AG09319 (cell line): ENCODE data around the gene EPS8L1.
"Not testable (repeated sequence)": the region's sequence is repeated elsewhere in the genome, so short reads cannot be mapped to it uniquely, and the experiment has no call there.

Experiments used
- DNase-seq: peaks from one replicate; pipeline ENCODE4 v3.0.0-alpha.2; 2010; ENCODE audit warnings: low read depth; ENCODE audit errors: extremely low read depth
- CTCF ChIP-seq: IDR thresholded peaks from 2 replicates; pipeline ENCODE4 v1.5.1; 2011; ENCODE audit warnings: low read depth, mild to moderate bottlenecking, inconsistent platforms, low read length, moderate library complexity

The EPS8L1 gene

GRCh38 chr19:55075371-55075998 is at the start of gene EPS8L1:
Gene EPS8L1 (plus strand): TSS chr19:55075869. CDS start chr19:55076445, 576 bp downstream.
- no peak for DNase-seq
- TF ChIP-seq CTCF, result no peak

DNA sequence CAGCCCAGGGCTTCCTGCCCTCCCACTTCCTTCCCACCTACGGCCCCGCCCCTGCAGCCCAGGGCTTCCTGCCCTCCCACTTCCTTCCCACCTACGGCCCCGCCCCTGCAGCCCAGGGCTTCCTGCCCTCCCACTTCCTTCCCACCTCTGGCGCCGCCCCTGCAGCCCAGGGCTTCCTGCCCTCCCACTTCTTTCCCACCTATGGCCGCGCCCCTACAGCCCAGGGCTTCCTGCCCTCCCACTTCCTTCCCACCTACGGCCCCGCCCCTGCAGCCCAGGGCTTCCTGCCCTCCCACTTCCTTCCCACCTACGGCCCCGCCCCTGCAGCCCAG is 48.6 kb upstream of the EPS8L1 start:
- not testable (repeated sequence) for DNase-seq

GRCh38 chr19:55027472-55028337 is 48.0 kb upstream of the EPS8L1 start:
- no peak for TF ChIP-seq CTCF
- no peak for DNase-seq

- no peak for TF ChIP-seq CTCF
- no peak for DNase-seq
Observed at GRCh38 chr19:55028757-55029156, 46.9 kb upstream of the EPS8L1 start.

DNA sequence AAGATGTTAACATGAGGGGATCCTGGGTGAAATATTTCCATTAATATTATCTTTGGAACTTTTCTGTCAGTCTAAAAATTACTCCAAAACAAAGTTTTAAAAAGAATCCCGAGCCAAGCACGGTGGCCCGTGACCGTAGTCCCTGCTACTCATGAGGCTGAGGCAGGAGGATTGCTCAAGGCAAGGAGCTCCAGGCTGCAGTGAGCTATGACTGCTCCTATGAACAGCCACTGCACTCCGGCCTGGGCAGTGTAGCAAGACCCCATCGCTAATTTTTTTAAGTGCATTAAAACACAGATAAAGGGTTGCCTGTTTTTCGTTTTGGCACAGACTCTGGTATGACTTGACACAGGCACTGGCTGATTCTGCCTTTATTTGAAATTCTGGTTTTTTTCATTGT is 44.5 kb upstream of the EPS8L1 start:
- TF ChIP-seq CTCF, result no peak
- DNase-seq, result no peak

GRCh38 chr19:55032170-55032800 is 43.4 kb upstream of the EPS8L1 start:
- no peak for TF ChIP-seq CTCF
- DNase-seq, result no peak

DNA sequence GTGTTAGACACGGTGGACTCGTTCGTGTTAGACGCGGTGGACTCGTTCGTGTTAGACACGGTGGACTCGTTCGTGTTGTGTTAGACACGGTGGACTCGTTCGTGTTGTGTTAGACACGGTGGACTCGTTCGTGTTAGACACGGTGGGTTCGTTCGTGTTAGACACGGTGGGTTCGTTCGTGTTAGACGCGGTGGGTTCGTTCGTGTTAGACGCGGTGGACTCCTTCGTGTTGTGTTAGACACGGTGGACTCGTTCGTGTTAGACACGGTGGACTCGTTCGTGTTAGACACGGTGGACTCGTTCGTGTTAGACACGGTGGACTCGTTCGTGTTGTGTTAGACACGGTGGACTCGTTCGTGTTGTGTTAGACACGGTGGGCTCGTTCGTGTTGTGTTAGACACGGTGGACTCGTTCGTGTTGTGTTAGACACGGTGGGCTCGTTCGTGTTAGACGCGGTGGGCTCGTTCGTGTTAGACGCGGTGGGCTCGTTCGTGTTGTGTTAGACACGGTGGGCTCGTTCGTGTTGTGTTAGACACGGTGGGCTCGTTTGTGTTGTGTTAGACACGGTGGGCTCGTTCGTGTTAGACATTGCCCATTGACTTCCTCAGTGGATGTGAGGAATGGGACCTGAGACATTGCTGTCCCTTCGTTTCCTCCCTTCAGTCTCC is 42.6 kb upstream of the EPS8L1 start:
- not testable (repeated sequence) for DNase-seq

DNA sequence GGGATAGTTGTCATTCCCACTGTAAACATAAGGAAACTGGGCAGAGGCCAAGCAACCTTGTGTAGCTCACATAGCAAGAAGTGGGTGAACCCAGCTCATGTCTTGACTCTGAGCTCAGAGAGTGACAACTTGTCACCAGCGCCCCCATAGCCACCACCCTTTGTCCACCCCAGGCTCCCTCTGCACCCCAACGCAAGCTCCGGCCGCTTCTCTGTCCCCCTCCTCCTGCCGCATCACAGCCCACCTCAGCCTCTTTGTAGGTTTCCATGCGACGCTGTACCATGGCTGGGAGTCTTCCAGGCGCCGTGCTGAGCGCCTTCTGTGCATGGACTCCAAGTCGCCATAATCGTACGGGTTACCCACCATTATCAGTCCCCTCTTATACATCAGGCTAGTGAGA is 40.9 kb upstream of the EPS8L1 start:
- no peak for DNase-seq
- no peak for TF ChIP-seq CTCF
